Glutamatergic neuron (in vitro differentiated cells): ENCODE data around the gene SRA1. TPM values are rescaled to one million over a fixed set of nuclear protein-coding genes. Genes with fewer than 3 reads are reported as not detected.
A peak's percentile ranks its signal among the peaks of the same experiment; 100 is the strongest.

Experiments
- DNase-seq: peaks from one replicate; pipeline ENCODE4 v3.0.0; 2022
- H3K27ac Mint-ChIP-seq: one replicate; pipeline ENCODE4 v1.8.0; 2020; ENCODE audit warnings: mild to moderate bottlenecking, mixed read lengths, inconsistent platforms; ENCODE audit not compliant: unreplicated experiment
- H3K27me3 Mint-ChIP-seq: one replicate; pipeline ENCODE4 v1.8.0; 2020; ENCODE audit warnings: mild to moderate bottlenecking, moderate library complexity, mixed read lengths, inconsistent platforms; ENCODE audit not compliant: unreplicated experiment
- H3K36me3 Mint-ChIP-seq: one replicate; pipeline ENCODE4 v1.8.0; 2020; ENCODE audit warnings: mild to moderate bottlenecking, mixed read lengths, inconsistent platforms; ENCODE audit not compliant: unreplicated experiment
- H3K4me1 Mint-ChIP-seq: one replicate; pipeline ENCODE4 v1.8.0; 2020; ENCODE audit warnings: mild to moderate bottlenecking, low read depth, mixed read lengths, inconsistent platforms; ENCODE audit not compliant: unreplicated experiment
- H3K4me3 Mint-ChIP-seq: one replicate; pipeline ENCODE4 v1.8.0; 2020; ENCODE audit warnings: mild to moderate bottlenecking, mixed read lengths, inconsistent platforms; ENCODE audit not compliant: unreplicated experiment
- H3K9me3 Mint-ChIP-seq: one replicate; pipeline ENCODE4 v1.8.0; 2020; ENCODE audit warnings: mild to moderate bottlenecking, moderate library complexity, mixed read lengths, inconsistent platforms; ENCODE audit not compliant: unreplicated experiment
- CTCF ChIP-seq: fragments of 200-600 bp; sonication (generic); IDR thresholded peaks from one replicate; pipeline ENCODE4 v1.5.0; 2021; ENCODE audit not compliant: partially characterized antibody, unreplicated experiment
- microRNA-seq: library from miRNA; unstranded; fragments of <30 nt; microRNA quantifications from one replicate; pipeline ENCODE4, GENCODE V29; 2020; ENCODE audit not compliant: unreplicated experiment
- total RNA-seq: library from RNA; stranded (reverse); fragmentation: NEBNext Ultra II Directional; extraction: Animal tissue kit (Norgen Biotek cat#: 25700); gene quantifications from one replicate; pipeline ENCODE4 v1.2.1, GENCODE V29; 2021; ENCODE audit not compliant: unreplicated experiment

The SRA1 gene
- total RNA-seq, 1 donor from 2014 or later = 45.0 TPM

GRCh38 chr5:140524003-140524402, 33.3 kb downstream of the SRA1 start:
- no peak for TF ChIP-seq CTCF
- H3K36me3 Mint-ChIP-seq = no peaks in the 10 kb centered on the region
- peaks cover 5% of the 10 kb centered on the region for H3K27me3 Mint-ChIP-seq
- no peaks in the 10 kb centered on the region for H3K4me1 Mint-ChIP-seq
- H3K4me3 Mint-ChIP-seq = no peak overlapping the region
- no peaks in the 10 kb centered on the region for H3K9me3 Mint-ChIP-seq
- no peak overlapping the region for H3K27ac Mint-ChIP-seq
- no peak for DNase-seq

- H3K4me1 Mint-ChIP-seq = no peaks in the 10 kb centered on the region
- TF ChIP-seq CTCF = no peak
- H3K4me3 Mint-ChIP-seq = no peak overlapping the region
- no peak overlapping the region for H3K27ac Mint-ChIP-seq
- peaks cover 4% of the 10 kb centered on the region for H3K9me3 Mint-ChIP-seq
- H3K27me3 Mint-ChIP-seq = no peaks in the 10 kb centered on the region
- H3K36me3 Mint-ChIP-seq = peaks cover 4% of the 10 kb centered on the region
- DNase-seq = no peak
These were observed 44.1 kb downstream of the SRA1 start for GRCh38 chr5:140513124-140513523.

GRCh38 chr5:140509898-140510297, 47.4 kb downstream of the SRA1 start:
- Mint-ChIP-seq H3K27ac (no peak overlapping the region), H3K4me1 (no peaks in the 10 kb centered on the region), H3K9me3 (no peaks in the 10 kb centered on the region), H3K27me3 (no peaks in the 10 kb centered on the region), H3K36me3 (peaks cover 4% of the 10 kb centered on the region), H3K4me3 (no peak overlapping the region)
- TF ChIP-seq CTCF = no peak
- no peak for DNase-seq

GRCh38 chr5:140502834-140503233, 54.4 kb downstream of the SRA1 start:
- H3K4me1 Mint-ChIP-seq = no peaks in the 10 kb centered on the region
- no peak for TF ChIP-seq CTCF
- no peaks in the 10 kb centered on the region for H3K36me3 Mint-ChIP-seq

More at GRCh38 chr5:140502834-140503233, 54.4 kb downstream of the SRA1 start:
- Mint-ChIP-seq H3K4me3 (no peak overlapping the region), H3K27ac (no peak overlapping the region), H3K27me3 (no peaks in the 10 kb centered on the region), H3K9me3 (no peaks in the 10 kb centered on the region)
- no peak for DNase-seq

Small RNA genes lying within 50 kb of the gene (microRNA-seq; reads per million reads assigned to microRNA genes)
- gene MIR6831 = 2.3 reads per million, percentile 16 among the genes with 10 or more reads in this experiment

Other genes with a start within 250 kb of the SRA1 start
- gene HBEGF, start 210.9 kb downstream of the SRA1 start, total RNA-seq = 2.5 TPM
- not detected for gene SLC4A9, start 197.3 kb downstream of the SRA1 start, total RNA-seq
- gene ANKHD1, start 155.6 kb downstream of the SRA1 start, total RNA-seq = 105 TPM
- gene EIF4EBP3, start 9.8 kb downstream of the SRA1 start, total RNA-seq = 7.0 TPM
- gene APBB3, start 7.1 kb upstream of the SRA1 start, total RNA-seq = 103 TPM
- 50.7 TPM for gene SLC35A4, start 7.4 kb upstream of the SRA1 start, total RNA-seq
- 0.64 TPM for gene CD14, start 75.7 kb upstream of the SRA1 start, total RNA-seq
- 12.5 TPM for gene TMCO6, start 82.0 kb upstream of the SRA1 start, total RNA-seq
- 59.6 TPM for gene NDUFA2, start 90.2 kb upstream of the SRA1 start, total RNA-seq
- 87.9 TPM for gene IK, start 90.4 kb upstream of the SRA1 start, total RNA-seq
- gene WDR55, start 107.4 kb upstream of the SRA1 start, total RNA-seq = 31.5 TPM
- gene DND1, start 116.1 kb upstream of the SRA1 start, total RNA-seq = 5.4 TPM
- gene HARS1, start 133.9 kb upstream of the SRA1 start, total RNA-seq = 162 TPM
- 56.7 TPM for gene HARS2, start 134.0 kb upstream of the SRA1 start, total RNA-seq
- gene ZMAT2, start 143.0 kb upstream of the SRA1 start, total RNA-seq = 71.3 TPM
- gene PCDHA1, start 228.7 kb upstream of the SRA1 start, total RNA-seq = 0.69 TPM
- 20.9 TPM for gene PCDHA2, start 237.4 kb upstream of the SRA1 start, total RNA-seq
- gene PCDHA3, start 243.6 kb upstream of the SRA1 start, total RNA-seq = 17.9 TPM
- gene PCDHA4, start 249.6 kb upstream of the SRA1 start, total RNA-seq = 29.7 TPM